HG03025 (cell line): ENCODE results near the gene PC.
"Not testable (repeated sequence)": the region's sequence is repeated elsewhere in the genome, so short reads cannot be mapped to it uniquely, and the experiment has no call there.

ENCODE experiments used
- ATAC-seq: cut with Tn5 transposase; IDR thresholded peaks from one replicate; pipeline ENCODE4 v1.9.1; 2021; ENCODE audit warnings: mild to moderate bottlenecking, moderate library complexity; ENCODE audit not compliant: unreplicated experiment, low FRiP score

PC gene

GRCh38 chr11:66809592-66809991, 148.6 kb downstream of the PC start:
- ATAC-seq = no peak

- no peak for ATAC-seq
Measured at GRCh38 chr11:66800720-66801428, 157.3 kb downstream of the PC start.

- not testable (repeated sequence) for ATAC-seq
Measured at GRCh38 chr11:66799815-66800214, 158.4 kb downstream of the PC start.
